H1 (cell line): Measurements from ENCODE around the gene JOSD1. TPM values are rescaled to one million over a fixed set of nuclear protein-coding genes. Genes with fewer than 3 reads are reported as not detected.

Experiments used
- ATF2 ChIP-seq: IDR thresholded peaks from 2 replicates; pipeline ENCODE4 v1.6.1; 2012; ENCODE audit warnings: low read length, inconsistent platforms
- BACH1 ChIP-seq: IDR thresholded peaks from 2 replicates; pipeline ENCODE4 v1.6.1; 2012; ENCODE audit warnings: low read length, improper control_type of control experiment
- BCL11A ChIP-seq, 2 experiments: IDR thresholded peaks; one replicate each; pipeline ENCODE4 v1.6.1; 2011; ENCODE audit warnings: low read depth in 2 of 2, low read length in 2 of 2, mild to moderate bottlenecking in 2 of 2
- BRCA1 ChIP-seq: IDR thresholded peaks from 2 replicates; pipeline ENCODE4 v1.6.1; 2012; ENCODE audit warnings: low read depth, low read length, improper control_type of control experiment
- CBX5 ChIP-seq: fragments of 300-800, 300-1000 bp; sonication (generic); IDR thresholded peaks from 2 replicates; pipeline ENCODE4 v1.7.1; 2016; ENCODE audit warnings: antibody characterized with exemption, low read length, low read depth
- EP300 ChIP-seq, 2 experiments: IDR thresholded peaks; 1 replicate in 1 of 2; 2 replicates in 1 of 2; pipeline ENCODE4 v1.6.1; 2011 to 2012; ENCODE audit warnings: low read depth in 2 of 2, low read length in 2 of 2, mild to moderate bottlenecking in 2 of 2, borderline replicate concordance in 1 of 2, inconsistent platforms in 1 of 2, moderate library complexity in 1 of 2
- HDAC6 ChIP-seq: IDR thresholded peaks from one replicate; pipeline ENCODE4 v1.7.1; 2012; ENCODE audit warnings: low read depth, mild to moderate bottlenecking, inconsistent platforms, low read length, moderate library complexity
- RBBP5 ChIP-seq: IDR thresholded peaks from 2 replicates; pipeline ENCODE4 v1.7.1; 2012; ENCODE audit warnings: low read depth, mild to moderate bottlenecking, inconsistent platforms, low read length, moderate library complexity, borderline replicate concordance
- SP2 ChIP-seq: IDR thresholded peaks from 2 replicates; pipeline ENCODE4 v1.6.1; 2012; ENCODE audit warnings: mild to moderate bottlenecking, low read length, inconsistent platforms
- TBP ChIP-seq: IDR thresholded peaks from 2 replicates; pipeline ENCODE4 v1.6.1; 2011; ENCODE audit warnings: low read depth, low read length, improper control_type of control experiment
- polyA plus RNA-seq, 7 experiments: library from polyadenylated mRNA; depleted of rRNA in 3 of 7; stranded (reverse) in 5 of 7; unstranded in 2 of 7; fragments of >200 nt in 5 of 7; fragments of 200-250 nt in 2 of 7; gene quantifications; 1 replicate in 5 of 7; 2 replicates in 1 of 7; 4 replicates in 1 of 7; pipeline versions ENCODE4 v1.2.1 to v1.2.3, GENCODE V29; 2011 to 2013; ENCODE audit warnings: missing spikeins in 2 of 7, mixed read lengths in 2 of 7
- total RNA-seq: library from RNA; stranded (reverse); fragmentation: NEBNext Ultra II Directional; extraction: Animal tissue kit (Norgen Biotek cat#: 25700); gene quantifications from 2 replicates; pipeline ENCODE4 v1.2.1, GENCODE V29; 2021

Gene JOSD1
- total and polyA plus RNA-seq, 2 of the 8 experiments (the other 6 are each of a cell fraction or from before 2014, with no cell fraction given): 18.4 to 20.2 TPM

GRCh38 chr22:38728871-38729796 lies 28.4 kb upstream of the JOSD1 start (continued):
- no peak for TF ChIP-seq SP2
- TF ChIP-seq ATF2: no peak
- TF ChIP-seq RBBP5: no peak
- TF ChIP-seq BRCA1: no peak
- TF ChIP-seq BCL11A (IDR thresholded peaks at IDR 0.05; ENCODE audit: low read depth in 2 of 2, low read length in 2 of 2): no peak
- TF ChIP-seq BACH1: no peak
- TF ChIP-seq EP300 (IDR thresholded peaks at IDR 0.05; ENCODE audit: borderline replicate concordance in 1 of 2, low read depth in 2 of 2, low read length in 2 of 2): no peak
- no peak for TF ChIP-seq TBP
- TF ChIP-seq CBX5: no peak
- TF ChIP-seq HDAC6: no peak
- TF ChIP-seq, all 59 proteins: peak for 0
